Mesothelial cell of epicardium (in vitro differentiated cells): Measurements from ENCODE around the gene PDE4D. TPM values are rescaled to one million over a fixed set of nuclear protein-coding genes. Genes with fewer than 3 reads are reported as not detected.
A peak's percentile ranks its signal among the peaks of the same experiment; 100 is the strongest.
"Not testable (repeated sequence)": the region's sequence is repeated elsewhere in the genome, so short reads cannot be mapped to it uniquely, and the experiment has no call there.

Experiments used
- DNase-seq, 2 experiments: peaks; one replicate each; pipeline ENCODE4 v3.0.0; 2021; ENCODE audit warnings: low spot score in 2 of 2; ENCODE audit not compliant: unreplicated experiment in 2 of 2
- H3K27ac Mint-ChIP-seq: 2 replicates; pipeline ENCODE4 v1.8.0; 2021; ENCODE audit warnings: mixed read lengths
- H3K27me3 Mint-ChIP-seq: 2 replicates; pipeline ENCODE4 v1.8.0; 2021; ENCODE audit warnings: low read depth, mixed read lengths
- H3K36me3 Mint-ChIP-seq: 2 replicates; pipeline ENCODE4 v1.8.0; 2021; ENCODE audit warnings: mixed read lengths
- H3K4me1 Mint-ChIP-seq: 2 replicates; pipeline ENCODE4 v1.8.0; 2021; ENCODE audit warnings: mixed read lengths
- H3K4me3 Mint-ChIP-seq: 2 replicates; pipeline ENCODE4 v1.8.0; 2021; ENCODE audit warnings: mild to moderate bottlenecking, moderate library complexity, mixed read lengths
- H3K9me3 Mint-ChIP-seq: 2 replicates; pipeline ENCODE4 v1.8.0; 2021; ENCODE audit warnings: mixed read lengths
- total RNA-seq: library from RNA; stranded (reverse); gene quantifications from 3 replicates; pipeline ENCODE4 v1.2.1, GENCODE V29; 2021
- TF ChIP-seq, protein P1 (sequence below): fragments of 200-600 bp; sonication (generic); IDR thresholded peaks from one replicate; pipeline ENCODE4 v1.5.0; 2021; ENCODE audit warnings: antibody characterized with exemption; ENCODE audit not compliant: unreplicated experiment

PDE4D gene
- total RNA-seq, 1 donor from 2014 or later = 105 TPM

DNA sequence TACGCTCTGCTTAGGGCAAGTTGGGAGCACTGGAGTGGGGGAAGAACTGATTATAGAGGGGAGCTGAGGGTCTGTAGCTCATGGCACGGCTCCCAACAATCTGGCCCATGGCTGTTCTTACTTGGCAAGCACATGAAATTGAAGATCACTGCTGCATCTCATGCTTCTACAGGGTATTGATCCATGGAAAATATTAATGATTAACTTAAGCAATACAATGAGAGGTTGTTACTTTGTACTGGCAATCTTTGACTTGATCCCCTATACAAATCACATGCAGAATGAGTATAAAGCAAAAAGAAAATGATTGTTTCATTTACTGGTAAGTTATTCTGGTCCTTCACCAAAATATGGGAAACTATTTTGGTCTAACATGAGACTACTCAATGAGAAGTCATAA, 481.1 kb downstream of the PDE4D start:
- TF ChIP-seq, protein P1, sequence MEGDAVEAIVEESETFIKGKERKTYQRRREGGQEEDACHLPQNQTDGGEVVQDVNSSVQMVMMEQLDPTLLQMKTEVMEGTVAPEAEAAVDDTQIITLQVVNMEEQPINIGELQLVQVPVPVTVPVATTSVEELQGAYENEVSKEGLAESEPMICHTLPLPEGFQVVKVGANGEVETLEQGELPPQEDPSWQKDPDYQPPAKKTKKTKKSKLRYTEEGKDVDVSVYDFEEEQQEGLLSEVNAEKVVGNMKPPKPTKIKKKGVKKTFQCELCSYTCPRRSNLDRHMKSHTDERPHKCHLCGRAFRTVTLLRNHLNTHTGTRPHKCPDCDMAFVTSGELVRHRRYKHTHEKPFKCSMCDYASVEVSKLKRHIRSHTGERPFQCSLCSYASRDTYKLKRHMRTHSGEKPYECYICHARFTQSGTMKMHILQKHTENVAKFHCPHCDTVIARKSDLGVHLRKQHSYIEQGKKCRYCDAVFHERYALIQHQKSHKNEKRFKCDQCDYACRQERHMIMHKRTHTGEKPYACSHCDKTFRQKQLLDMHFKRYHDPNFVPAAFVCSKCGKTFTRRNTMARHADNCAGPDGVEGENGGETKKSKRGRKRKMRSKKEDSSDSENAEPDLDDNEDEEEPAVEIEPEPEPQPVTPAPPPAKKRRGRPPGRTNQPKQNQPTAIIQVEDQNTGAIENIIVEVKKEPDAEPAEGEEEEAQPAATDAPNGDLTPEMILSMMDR = no peak
- H3K9me3 Mint-ChIP-seq = peaks cover 37% of the 10 kb centered on the region
- no peak overlapping the region for H3K4me3 Mint-ChIP-seq
- DNase-seq = no peak
- H3K27ac Mint-ChIP-seq = no peak overlapping the region
- peaks cover 43% of the 10 kb centered on the region for H3K36me3 Mint-ChIP-seq
- no peaks in the 10 kb centered on the region for H3K4me1 Mint-ChIP-seq
- H3K27me3 Mint-ChIP-seq = no peaks in the 10 kb centered on the region

- DNase-seq, H3K27me3 Mint-ChIP-seq, H3K4me3 Mint-ChIP-seq, H3K4me1 Mint-ChIP-seq, H3K27ac Mint-ChIP-seq: not testable (repeated sequence)
- H3K9me3 Mint-ChIP-seq = peaks cover 68% of the 10 kb centered on the region
- H3K36me3 Mint-ChIP-seq = peaks cover 70% of the 10 kb centered on the region
Measured at GRCh38 chr5:59408997-59409396, 484.5 kb downstream of the PDE4D start.

GRCh38 chr5:59407967-59408366, 485.6 kb downstream of the PDE4D start:
- Mint-ChIP-seq H3K27me3 (no peaks in the 10 kb centered on the region), H3K27ac (no peak overlapping the region), H3K4me1 (no peaks in the 10 kb centered on the region), H3K4me3 (no peak overlapping the region), H3K9me3 (peaks cover 78% of the 10 kb centered on the region), H3K36me3 (peaks cover 76% of the 10 kb centered on the region)
- TF ChIP-seq, protein P1 = no peak
- DNase-seq = no peak

- Mint-ChIP-seq H3K4me3 (no peak overlapping the region), H3K9me3 (peaks cover 41% of the 10 kb centered on the region), H3K27ac (peak overlapping the region; percentile 56)
Measured at GRCh38 chr5:59401637-59402036, 491.9 kb downstream of the PDE4D start.

DNA sequence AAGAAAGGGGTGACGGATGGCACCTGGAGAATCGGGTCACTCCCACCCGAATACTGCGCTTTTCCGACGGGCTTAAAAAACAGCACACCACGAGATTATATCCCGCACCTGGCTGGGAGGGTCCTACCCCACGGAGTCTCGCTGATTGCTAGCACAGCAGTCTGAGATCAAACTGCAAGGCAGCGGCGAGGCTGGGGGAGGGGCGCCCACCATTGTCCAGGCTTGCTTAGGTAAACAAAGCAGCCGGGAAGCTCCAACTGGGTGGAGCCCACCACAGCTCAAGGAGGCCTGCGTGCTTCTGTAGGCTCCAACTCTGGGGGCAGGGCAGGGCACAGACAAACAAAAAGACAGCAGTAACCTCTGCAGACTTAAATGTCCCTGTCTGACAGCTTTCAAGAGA, 498.6 kb downstream of the PDE4D start:
- H3K36me3 Mint-ChIP-seq, DNase-seq, H3K27me3 Mint-ChIP-seq, H3K9me3 Mint-ChIP-seq, H3K4me3 Mint-ChIP-seq, H3K27ac Mint-ChIP-seq: not testable (repeated sequence)
- H3K4me1 Mint-ChIP-seq = peaks cover 12% of the 10 kb centered on the region

More at GRCh38 chr5:59401637-59402036, 491.9 kb downstream of the PDE4D start:
- no peak for DNase-seq
- Mint-ChIP-seq H3K4me1 (peaks cover 3% of the 10 kb centered on the region), H3K36me3 (peaks cover 34% of the 10 kb centered on the region), H3K27me3 (no peaks in the 10 kb centered on the region)
- TF ChIP-seq, protein P1 = no peak

DNA sequence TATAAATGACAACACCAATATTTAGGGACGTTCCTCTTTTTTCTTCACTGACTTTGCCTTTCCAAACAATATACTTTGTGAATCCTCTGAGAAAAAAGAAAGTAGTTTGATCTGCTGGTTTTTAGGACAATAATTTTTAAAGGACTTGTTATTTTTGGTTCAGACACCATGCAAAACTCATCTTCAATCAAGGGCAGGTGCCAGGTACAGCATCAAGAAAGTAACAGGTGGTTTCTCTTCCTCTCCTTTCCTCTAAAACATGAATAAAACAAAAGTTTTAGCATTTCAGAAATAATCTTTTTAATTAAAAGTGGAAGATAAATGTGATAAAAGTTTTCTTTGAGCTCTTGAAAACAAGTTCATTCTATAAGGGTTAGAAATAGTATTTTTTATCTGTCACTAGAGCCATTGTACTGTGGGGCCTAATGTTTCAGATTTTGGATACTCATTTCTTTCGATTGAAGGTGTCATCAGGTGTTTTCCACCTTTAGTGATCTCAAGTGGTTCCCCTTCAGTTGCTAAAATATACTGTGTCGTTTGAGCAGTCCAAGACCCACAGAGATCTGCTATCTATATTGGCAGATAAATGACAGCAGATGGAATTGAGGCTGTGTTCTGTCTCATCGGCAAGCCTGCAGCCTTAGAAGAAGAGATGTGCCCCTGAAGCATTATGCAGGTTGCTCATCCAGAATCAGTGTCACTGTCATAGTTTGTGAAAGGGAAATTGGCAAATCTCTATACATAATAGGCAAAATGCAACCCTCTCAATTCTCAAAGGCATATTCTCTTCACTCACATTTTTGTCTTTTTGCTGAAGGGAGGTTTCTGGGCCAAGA, 499.7 kb downstream of the PDE4D start:
- no peak overlapping the region for H3K4me3 Mint-ChIP-seq
- DNase-seq = no peak
- H3K27me3 Mint-ChIP-seq = no peaks in the 10 kb centered on the region
- H3K27ac Mint-ChIP-seq = no peak overlapping the region
- TF ChIP-seq, protein P1 = no peak
- H3K4me1 Mint-ChIP-seq = peaks cover 12% of the 10 kb centered on the region
- no peaks in the 10 kb centered on the region for H3K9me3 Mint-ChIP-seq
- peaks cover 3% of the 10 kb centered on the region for H3K36me3 Mint-ChIP-seq
